ENCODE measurements around the gene TP63.

- TF ChIP-seq CTCF (IDR thresholded peaks at IDR 0.05; ENCODE audit: insufficient read depth, low read depth, low read length) (no peak), EZH2 (IDR thresholded peaks at IDR 0.05; ENCODE audit: insufficient read depth, low read length) (no peak)
These were observed 309.9 kb downstream of the TP63 start for GRCh38 chr3:189941125-189941524.

Measured in astrocyte (in vitro differentiated cells and primary cell).